ENCODE results near the gene FAM161B. TPM values are rescaled to one million over a fixed set of nuclear protein-coding genes. Genes with fewer than 3 reads are reported as not detected.

Gene FAM161B
- total and polyA plus RNA-seq, 2 of the 4 experiments (the other 2 are of a cell fraction): 1.9 to 2.5 TPM

DNA sequence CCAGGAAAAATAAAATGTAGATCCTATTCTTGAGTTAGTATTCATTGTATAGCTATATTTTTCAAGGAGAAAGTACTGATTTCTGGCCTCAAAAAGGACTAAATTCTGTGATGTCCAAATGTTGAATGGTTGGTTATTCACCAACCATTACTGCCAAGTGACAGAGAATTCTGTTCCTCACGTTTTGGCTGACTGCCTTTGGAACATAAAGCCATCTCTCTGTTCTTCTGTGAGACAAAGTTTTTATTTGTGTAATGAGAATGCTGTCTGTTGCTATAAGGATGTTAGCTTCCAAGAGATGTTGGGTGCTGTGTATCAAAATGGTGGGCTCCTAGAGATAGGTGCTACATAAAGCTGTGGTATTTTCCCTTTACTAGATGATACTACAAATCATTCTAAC, 54.0 kb downstream of the FAM161B start:
- no peak overlapping the region for H3K4me2 ChIP-seq (ENCODE audit: low read depth, low read length)
- no peak overlapping the region for H2AFZ ChIP-seq (replicated peaks; ENCODE audit: low read length, poor library complexity)
- H2BK120ac ChIP-seq (ENCODE audit: low read depth, low read length): no peak overlapping the region
- H3K23ac ChIP-seq (ENCODE audit: low read depth, low read length): no peak overlapping the region
- H3K27me3 ChIP-seq (ENCODE audit: control insufficient read depth, insufficient read depth, low read length): no peaks in the 10 kb centered on the region
- intact Hi-C loops (cut with micrococcal nuclease): no loop called here
- H3K9me3 ChIP-seq (ENCODE audit: control insufficient read depth, insufficient read depth, low read length): no peaks in the 10 kb centered on the region
- no peak overlapping the region for H3K9ac ChIP-seq (ENCODE audit: low read depth, low read length)
- H2BK15ac ChIP-seq (ENCODE audit: low read depth, low read length): no peak overlapping the region
- ChIA-PET CTCF (interaction anchor here (0.5 kb wide), 1 partner anchor 74 kb away, joined by 5 read pairs; no protein-coding TSS in a partner anchor), POLR2A (ENCODE audit: unreplicated experiment) (no interaction called here)
- no peak overlapping the region for H3K4me3 ChIP-seq (ENCODE audit: insufficient read depth, low read depth, low read length)
- ATAC-seq (ENCODE audit: low read depth) (no peak), DNase-seq (no peak)
- no TSS peak for BruUV-seq (replicated peaks)
- H3K4ac ChIP-seq (ENCODE audit: low read depth, low read length): no peak overlapping the region
- no peak overlapping the region for H3K27ac ChIP-seq (ENCODE audit: insufficient read depth, low read length)
- peaks cover 16% of the 10 kb centered on the region; the same call in 1 of the 2 replicates for H4K20me1 ChIP-seq (ENCODE audit: insufficient read depth, low read length)
- peaks cover 26 to 39% of the 10 kb centered on the region in 2 experiments for H3K79me1 ChIP-seq (ENCODE audit: low read depth in 1 of 2, low read length in 2 of 2)
- no peak overlapping the region for H3K14ac ChIP-seq (replicated peaks; ENCODE audit: low read depth, low read length)
- no peaks in the 10 kb centered on the region for H3K4me1 ChIP-seq (ENCODE audit: control insufficient read depth, insufficient read depth, low read length)
- H4K91ac ChIP-seq (ENCODE audit: insufficient read depth, low read depth, low read length): no peak overlapping the region
- no peak overlapping the region for H2BK5ac ChIP-seq (ENCODE audit: low read depth, low read length, poor library complexity, severe bottlenecking)
- no peak overlapping the region for H2AK9ac ChIP-seq (replicated peaks; ENCODE audit: low read depth, low read length, poor library complexity)
- no peak overlapping the region for H4K8ac ChIP-seq (ENCODE audit: low read depth in 2 of 2, low read length in 2 of 2)
- in situ Hi-C loops (cut with MboI; ENCODE audit: low sequenced_read_pairs): no loop called here
- H3K56ac ChIP-seq (ENCODE audit: extremely low read depth, insufficient read depth, low read length): no peak overlapping the region
- H3K18ac ChIP-seq (ENCODE audit: low read depth, low read length): no peak overlapping the region
- TF ChIP-seq CHD1 (IDR thresholded peaks at IDR 0.05; ENCODE audit: low read depth, low read length) (no peak), CTCF (conservative IDR thresholded peaks at IDR 0.05; ENCODE audit: low read depth, low read length) (no peak)
- H2BK20ac ChIP-seq (ENCODE audit: low read depth, low read length): no peak overlapping the region
- H3K9me1 ChIP-seq (ENCODE audit: insufficient read depth, low read length): no peaks in the 10 kb centered on the region; the same call in 1 of the 2 replicates
- dilution Hi-C loops (cut with HindIII; ENCODE audit: low sequenced_read_pairs, unreplicated experiment): no loop called here
- H4K5ac ChIP-seq (ENCODE audit: low read depth, low read length): no peak overlapping the region
- H3K36me3 ChIP-seq (ENCODE audit: control insufficient read depth, insufficient read depth, low read length): peaks cover 31% of the 10 kb centered on the region
- no CpG with 5 or more reads among the region's 1 CpG for WGBS, 2 experiments (ENCODE audit: extremely low coverage in 2 of 2, insufficient read length in 1 of 2)
- H2AK5ac ChIP-seq (ENCODE audit: low read depth, low read length): no peak overlapping the region

Data from IMR-90 (cell line).